Activated CD4-positive, CD25-positive, alpha-beta regulatory T cell treated with anti-CD3 and anti-CD28 coated beads, Interleukin-2, amount 50 U/mL, for 16 hours (primary cell): ENCODE data around the gene TMX1.
A peak's percentile ranks its signal among the peaks of the same experiment; 100 is the strongest.
"Not testable (repeated sequence)": the region's sequence is repeated elsewhere in the genome, so short reads cannot be mapped to it uniquely, and the experiment has no call there.

Source experiments
- DNase-seq: peaks from one replicate; pipeline ENCODE4 v3.0.0-alpha.2; 2020; ENCODE audit warnings: low read depth, low spot score

The TMX1 gene, protein sequence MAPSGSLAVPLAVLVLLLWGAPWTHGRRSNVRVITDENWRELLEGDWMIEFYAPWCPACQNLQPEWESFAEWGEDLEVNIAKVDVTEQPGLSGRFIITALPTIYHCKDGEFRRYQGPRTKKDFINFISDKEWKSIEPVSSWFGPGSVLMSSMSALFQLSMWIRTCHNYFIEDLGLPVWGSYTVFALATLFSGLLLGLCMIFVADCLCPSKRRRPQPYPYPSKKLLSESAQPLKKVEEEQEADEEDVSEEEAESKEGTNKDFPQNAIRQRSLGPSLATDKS

DNA sequence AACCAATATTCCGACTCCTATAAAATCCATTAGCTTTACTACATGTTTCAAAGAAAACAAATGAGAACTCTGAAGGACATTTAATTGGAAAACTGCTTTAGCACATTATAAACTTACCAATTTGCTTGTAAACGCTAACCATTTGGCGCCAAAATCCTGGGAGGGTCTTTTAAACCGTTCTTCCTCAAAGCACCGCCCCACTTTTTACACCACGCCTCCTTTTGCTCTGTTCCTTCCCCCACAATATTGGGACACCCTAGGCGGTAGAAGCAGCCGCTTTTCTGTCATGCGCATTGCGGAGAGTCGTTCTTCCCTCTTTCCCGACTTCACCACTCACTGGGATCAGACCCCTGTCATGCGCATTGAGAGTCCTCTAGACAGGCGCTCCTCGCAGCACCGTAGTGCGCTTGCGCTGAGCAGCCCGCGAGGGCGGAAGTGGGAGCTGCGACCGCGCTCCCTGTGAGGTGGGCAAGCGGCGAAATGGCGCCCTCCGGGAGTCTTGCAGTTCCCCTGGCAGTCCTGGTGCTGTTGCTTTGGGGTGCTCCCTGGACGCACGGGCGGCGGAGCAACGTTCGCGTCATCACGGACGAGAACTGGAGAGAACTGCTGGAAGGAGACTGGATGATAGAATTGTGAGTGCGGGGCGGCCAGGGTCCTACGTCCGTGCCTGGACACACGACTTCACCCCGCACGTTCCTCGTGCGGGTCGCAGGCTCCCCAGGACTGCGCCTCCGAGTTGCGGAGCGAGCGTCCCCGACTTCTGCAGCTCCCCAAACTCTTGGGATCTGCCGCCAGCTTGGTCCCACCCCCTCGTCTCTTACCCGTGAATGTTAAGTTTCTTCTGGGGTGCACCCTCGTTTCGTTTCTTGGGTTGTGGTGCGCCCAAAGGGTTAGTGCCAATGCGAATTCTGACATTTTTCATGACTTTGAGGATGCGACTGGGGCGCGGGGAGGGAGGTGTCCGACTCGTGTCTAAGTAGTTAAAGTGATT lies at the start of gene TMX1:
TMX1 (plus strand) TSS at position 435 of the 991 bp plus-strand sequence; CDS start at position 481, 46 bp downstream.
- DNase-seq, result peak; percentile 73

GRCh38 chr14:51201890-51202289 lies 38.2 kb upstream of the TMX1 start:
- DNase-seq, result no peak

GRCh38 chr14:51202914-51203665 lies 37.0 kb upstream of the TMX1 start:
- no peak for DNase-seq

DNA sequence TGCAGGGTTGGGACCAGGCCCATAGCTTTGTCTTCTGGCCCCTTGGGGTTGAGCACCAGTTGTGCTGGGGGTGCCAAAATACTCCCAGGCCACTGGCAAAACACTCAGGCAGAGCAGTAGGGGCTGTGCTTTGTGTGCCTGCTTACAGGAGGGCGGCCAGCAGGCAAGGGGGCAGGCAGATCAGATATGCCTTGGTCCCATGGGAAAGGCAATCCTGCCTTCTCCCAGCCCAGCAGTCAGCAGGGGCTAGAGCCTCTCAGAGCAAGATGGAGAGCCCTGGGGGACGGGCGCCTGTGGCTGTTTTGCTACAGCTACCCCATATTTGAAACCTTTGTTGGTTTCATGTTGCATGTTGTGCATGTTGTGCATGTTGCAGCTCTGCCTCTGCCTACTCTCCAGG lies 36.2 kb upstream of the TMX1 start:
- no peak for DNase-seq

- DNase-seq, result no peak
Measured at GRCh38 chr14:51205486-51205885, 34.6 kb upstream of the TMX1 start.

DNA sequence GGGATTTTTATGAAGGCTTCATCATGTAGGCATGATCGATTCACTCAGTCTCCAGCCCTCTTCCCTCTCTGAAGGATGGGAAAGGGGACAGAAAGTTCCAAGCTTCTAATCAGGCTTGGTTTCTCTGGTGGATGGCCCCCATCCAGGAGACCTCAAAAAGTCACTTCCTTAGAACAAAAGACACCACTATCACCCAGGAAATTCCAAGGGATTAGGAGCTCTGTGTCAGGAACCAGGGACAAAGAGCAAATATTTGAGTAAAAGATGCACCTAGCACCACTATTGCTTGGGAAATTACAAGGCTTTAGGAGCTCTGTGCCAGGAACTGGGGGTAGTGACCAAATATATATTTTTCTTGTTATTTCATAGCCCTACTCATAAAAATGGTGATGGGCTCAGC lies 33.6 kb upstream of the TMX1 start:
- DNase-seq, result no peak

- DNase-seq, result no peak
Measured at GRCh38 chr14:51207621-51208020, 32.4 kb upstream of the TMX1 start.

DNA sequence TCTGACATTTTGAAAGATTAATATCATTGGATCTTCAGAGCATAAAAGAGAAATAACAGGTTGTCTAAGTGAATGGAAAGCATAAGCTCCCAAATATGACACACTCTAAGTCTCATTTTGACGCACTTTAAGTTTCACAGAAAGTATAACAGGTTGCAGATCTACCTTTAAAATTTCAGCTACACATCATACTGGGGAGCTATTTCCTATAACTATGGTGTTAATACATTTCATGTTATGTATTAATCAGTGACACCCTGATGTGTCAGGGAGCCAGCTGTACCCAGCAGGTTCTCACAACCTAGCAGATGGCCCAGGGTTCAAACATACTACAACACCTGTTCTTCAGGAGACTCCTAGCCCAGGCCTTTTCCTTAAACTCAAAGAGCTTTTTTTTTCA lies 31.1 kb upstream of the TMX1 start:
- no peak for DNase-seq

- DNase-seq, result no peak
Measured at GRCh38 chr14:51209457-51209856, 30.6 kb upstream of the TMX1 start.

DNA sequence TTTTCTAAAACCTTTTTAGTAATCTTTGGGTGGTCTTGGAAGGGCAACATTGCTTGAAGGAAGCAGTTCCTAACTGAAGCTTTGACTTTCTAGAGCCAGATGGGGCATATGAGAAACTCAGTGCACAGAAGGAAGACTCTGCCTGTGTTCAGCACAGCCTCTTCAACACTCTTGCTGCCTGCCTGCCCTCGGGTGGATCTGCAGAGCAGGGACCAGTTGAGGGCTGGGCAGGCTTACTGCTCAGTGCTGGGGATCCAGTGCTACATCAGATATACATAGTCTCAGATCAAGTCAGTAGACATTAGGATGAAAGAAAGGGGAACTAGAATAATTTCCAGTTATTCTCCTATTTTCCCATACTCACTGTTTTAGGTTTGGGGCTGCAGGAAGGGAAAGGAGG lies 29.5 kb upstream of the TMX1 start:
- no peak for DNase-seq

DNA sequence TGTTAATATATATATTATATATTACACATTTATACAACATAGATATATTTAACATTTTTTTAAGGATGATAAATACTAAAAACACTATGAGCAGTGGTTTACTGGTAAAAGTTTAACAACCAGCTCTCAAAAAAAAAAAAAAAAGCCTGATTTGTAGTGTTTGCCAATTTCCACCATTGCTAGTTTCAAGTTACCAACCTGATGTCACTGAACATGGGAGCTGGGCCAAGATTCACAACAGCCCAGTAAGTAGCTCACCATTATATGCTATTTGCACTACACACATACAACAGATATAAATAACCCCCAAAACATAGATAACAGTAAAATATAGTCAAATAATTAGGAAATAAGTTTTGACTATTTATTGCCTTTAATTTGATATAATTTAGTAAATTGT lies 28.9 kb upstream of the TMX1 start:
- DNase-seq, result no peak

- no peak for DNase-seq
Measured at GRCh38 chr14:51216602-51217001, 23.4 kb upstream of the TMX1 start.

GRCh38 chr14:51219473-51220448 lies 20.3 kb upstream of the TMX1 start:
- no peak for DNase-seq

- DNase-seq, result not testable (repeated sequence)
Measured at GRCh38 chr14:51223463-51223862, 16.6 kb upstream of the TMX1 start.

GRCh38 chr14:51224551-51224950 lies 15.5 kb upstream of the TMX1 start:
- DNase-seq, result no peak

- no peak for DNase-seq
Measured at GRCh38 chr14:51225751-51226150, 14.3 kb upstream of the TMX1 start.

GRCh38 chr14:51228391-51228790 lies 11.7 kb upstream of the TMX1 start:
- no peak for DNase-seq

DNA sequence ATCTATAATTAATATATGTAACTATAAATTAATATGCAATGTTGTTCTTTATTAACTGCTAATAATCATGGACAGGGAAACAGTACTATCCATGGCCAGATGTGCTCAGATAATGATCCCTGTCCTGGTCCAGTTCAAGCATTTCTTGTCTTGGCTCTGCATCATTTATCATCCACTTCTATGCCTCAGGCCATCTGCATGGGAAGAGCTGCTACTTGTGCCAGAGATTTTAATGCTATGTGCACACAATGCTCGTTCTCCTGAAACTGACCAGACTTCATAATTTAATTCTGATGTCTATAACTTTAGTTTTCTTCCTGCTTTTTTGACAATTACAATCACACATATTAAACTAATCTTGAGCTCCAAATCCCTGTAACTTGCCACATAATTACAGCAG lies 11.2 kb upstream of the TMX1 start:
- no peak for DNase-seq

- no peak for DNase-seq
Measured at GRCh38 chr14:51236314-51236713, 3.7 kb upstream of the TMX1 start.

GRCh38 chr14:51240804-51241380 lies 845 bp downstream of the TMX1 start:
- no peak for DNase-seq
